Measurements from ENCODE around the gene RUNDC3A.

The RUNDC3A gene

DNA sequence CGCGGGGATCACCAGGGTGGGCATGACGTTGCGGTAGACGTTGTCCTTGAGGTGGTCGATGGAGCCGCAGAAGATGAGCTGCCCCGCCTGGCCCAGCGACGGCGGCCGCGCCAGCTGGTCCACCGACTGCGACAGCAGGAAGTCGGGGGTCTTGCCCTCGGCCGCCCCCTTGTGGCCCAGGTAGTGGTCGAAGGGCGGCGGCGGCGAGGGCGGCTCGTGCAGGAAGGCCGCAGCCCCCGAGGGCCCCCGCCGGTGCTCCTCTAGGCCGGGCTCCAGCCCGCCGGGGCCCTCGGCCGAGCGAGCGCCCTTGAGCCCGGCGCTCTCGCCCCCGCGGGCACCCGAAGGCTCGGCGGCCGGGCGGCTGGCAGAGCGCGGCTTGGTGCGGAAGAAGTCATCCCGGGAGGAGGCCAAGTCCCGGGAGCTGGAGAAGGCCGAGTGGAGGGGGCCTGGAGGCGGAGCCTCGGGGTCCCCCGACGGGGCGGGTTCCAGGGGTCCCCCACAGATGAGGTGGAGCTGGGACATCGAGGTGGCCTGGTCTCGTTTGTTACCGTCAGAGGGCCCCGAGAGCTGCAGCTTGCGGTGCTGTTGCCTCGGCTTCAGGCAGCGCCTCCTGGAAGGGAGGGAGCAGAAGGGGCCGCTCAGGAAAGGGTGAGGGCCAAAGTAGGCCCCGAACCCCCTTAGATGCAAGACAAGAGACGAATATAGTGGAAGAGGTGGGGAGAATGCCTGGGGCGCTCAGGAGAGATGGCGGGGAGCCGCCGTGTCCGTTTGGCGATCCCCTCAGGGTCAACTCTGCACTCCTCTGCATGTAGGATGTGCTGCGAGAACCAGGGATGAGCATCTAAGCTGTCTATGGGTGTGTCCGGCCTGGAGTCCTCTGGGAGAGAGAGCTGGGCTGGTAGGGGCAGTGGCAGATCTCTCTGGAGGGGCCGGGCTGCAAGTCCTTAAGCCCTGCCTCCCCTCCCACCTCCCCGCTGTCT, 46.5 kb downstream of the RUNDC3A start:
- TF ChIP-seq SP2 (tag by site-specific recombination; IDR thresholded peaks at IDR 0.05): 0 out of 2 replicates have a peak, but pooled peaks have one; percentile 13
- no peak for TF ChIP-seq OSR2 (tag by site-specific recombination; IDR thresholded peaks at IDR 0.05)
- peak; percentile 48 for TF ChIP-seq ZBTB17 (tag by site-specific recombination; IDR thresholded peaks at IDR 0.05)
- no peak for TF ChIP-seq ZNF175 (tag by site-specific recombination; IDR thresholded peaks at IDR 0.05)
- H3K36me3 ChIP-seq (ENCODE audit: control insufficient read depth in 2 of 2, insufficient read depth in 1 of 2, low read length in 2 of 2): peaks cover 0 to 56% of the 10 kb centered on the region in 2 experiments; a peak in 2 of 3 replicates
- no peak overlapping the region for H3K4me3 ChIP-seq (ENCODE audit: low read depth, low read length)
- ChIA-PET POLR2A (no interaction called here), CTCF (interaction anchor here (0.6 to 1.0 kb wide), 3 partner anchors 8 to 290 kb away, joined by 3 to 4 read pairs (median 4); partner anchors contain the start of gene FAM171A2)
- no peak overlapping the region for H3K27ac ChIP-seq (ENCODE audit: extremely low read depth, low read depth, low read length)
- no peaks in the 10 kb centered on the region for H3K4me1 ChIP-seq (ENCODE audit: control insufficient read depth, insufficient read depth, low read length)
- no peaks in the 10 kb centered on the region for H3K9me3 ChIP-seq (ENCODE audit: control insufficient read depth, insufficient read depth, low read depth, low read length)

DNA sequence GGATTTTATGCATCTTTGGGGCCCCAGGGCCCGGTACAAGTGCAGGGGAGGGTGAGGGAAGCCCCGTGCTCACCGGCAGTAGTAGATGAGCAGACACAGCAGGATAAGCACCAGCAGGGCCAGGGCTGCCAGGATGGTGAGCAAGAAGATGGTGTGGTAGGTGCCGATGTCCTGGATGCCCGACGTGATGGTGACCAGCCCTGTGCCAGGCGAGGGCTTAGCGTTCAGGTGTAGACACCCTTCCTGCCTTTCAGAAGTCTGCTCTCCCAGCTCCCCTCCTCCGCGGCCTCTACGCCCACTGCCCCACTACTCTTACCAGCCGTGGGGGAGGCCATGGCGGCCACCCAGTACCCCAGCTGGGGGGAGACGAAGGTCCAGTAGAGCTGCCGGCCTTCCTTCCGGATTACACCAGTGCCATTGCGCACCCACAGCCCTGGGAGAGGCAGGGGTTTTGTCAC, 47.3 kb downstream of the RUNDC3A start:
- peaks cover 0 to 49% of the 10 kb centered on the region in 2 experiments; a peak in 2 of 3 replicates for H3K36me3 ChIP-seq (ENCODE audit: control insufficient read depth in 2 of 2, insufficient read depth in 1 of 2, low read length in 2 of 2)

DNA sequence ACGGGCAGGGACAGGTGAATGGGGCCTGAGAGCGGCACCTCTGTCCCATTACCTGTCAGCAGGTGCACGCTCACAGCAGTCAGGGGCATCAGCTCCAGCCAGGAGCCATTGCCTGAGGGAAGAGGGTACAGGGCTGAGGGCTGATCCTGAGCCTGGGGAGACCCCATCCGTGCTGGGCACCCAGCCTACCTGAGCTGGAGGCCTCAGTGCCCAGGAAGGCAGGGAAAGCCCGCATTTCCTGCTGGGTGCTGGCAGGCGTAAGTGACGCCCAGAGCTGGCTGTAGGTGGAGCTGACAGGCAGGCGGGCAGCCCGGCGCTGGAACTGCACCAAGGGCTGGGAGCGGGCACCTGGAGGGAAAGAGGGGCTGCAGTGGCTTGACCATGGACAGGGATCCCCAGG, 47.8 kb downstream of the RUNDC3A start:
- Histone ChIP-seq H3K4me1 (ENCODE audit: control insufficient read depth, insufficient read depth, low read length) (peaks cover 6% of the 10 kb centered on the region), H3K36me3 (ENCODE audit: control insufficient read depth in 2 of 2, insufficient read depth in 1 of 2, low read length in 2 of 2) (peaks cover 0 to 43% of the 10 kb centered on the region in 2 experiments; a peak in 2 of 3 replicates), H3K9me3 (ENCODE audit: control insufficient read depth, insufficient read depth, low read depth, low read length) (no peaks in the 10 kb centered on the region), H3K27ac (ENCODE audit: extremely low read depth, low read depth, low read length) (no peak overlapping the region), H3K4me3 (ENCODE audit: low read depth, low read length) (no peak overlapping the region)
- TF ChIP-seq ZNF223 (tag by site-specific recombination; IDR thresholded peaks at IDR 0.05): no peak
- no peak for TF ChIP-seq ZNF24 (tag by site-specific recombination; IDR thresholded peaks at IDR 0.05)
- TF ChIP-seq ZNF112 (tag by site-specific recombination; IDR thresholded peaks at IDR 0.05): no peak
- ChIA-PET POLR2A (interaction anchor here (1.1 kb wide), 1 partner anchor 170 kb away, joined by 5 read pairs; the partner anchor contains the start of gene TMUB2), CTCF (interaction anchor here (1.1 to 2.9 kb wide), 3 partner anchors 9 to 166 kb away, joined by 3 to 12 read pairs (median 4); partner anchors contain the start of gene GRN)

More for the DNA sequence above, 47.3 kb downstream of the RUNDC3A start:
- no peak overlapping the region for H3K27ac ChIP-seq (ENCODE audit: extremely low read depth, low read depth, low read length)
- TF ChIP-seq ZSCAN16 (tag by site-specific recombination; IDR thresholded peaks at IDR 0.05) (no peak), ZNF23 (tag by site-specific recombination; IDR thresholded peaks at IDR 0.05; ENCODE audit: borderline replicate concordance) (no peak), ZFHX2 (tag by site-specific recombination; conservative IDR thresholded peaks at IDR 0.05) (peak; percentile 48; the same call in 1 of the 2 replicates), ZBTB20 (tag by site-specific recombination; IDR thresholded peaks at IDR 0.05) (peak; percentile 81)
- TF ChIP-seq, protein P1, sequence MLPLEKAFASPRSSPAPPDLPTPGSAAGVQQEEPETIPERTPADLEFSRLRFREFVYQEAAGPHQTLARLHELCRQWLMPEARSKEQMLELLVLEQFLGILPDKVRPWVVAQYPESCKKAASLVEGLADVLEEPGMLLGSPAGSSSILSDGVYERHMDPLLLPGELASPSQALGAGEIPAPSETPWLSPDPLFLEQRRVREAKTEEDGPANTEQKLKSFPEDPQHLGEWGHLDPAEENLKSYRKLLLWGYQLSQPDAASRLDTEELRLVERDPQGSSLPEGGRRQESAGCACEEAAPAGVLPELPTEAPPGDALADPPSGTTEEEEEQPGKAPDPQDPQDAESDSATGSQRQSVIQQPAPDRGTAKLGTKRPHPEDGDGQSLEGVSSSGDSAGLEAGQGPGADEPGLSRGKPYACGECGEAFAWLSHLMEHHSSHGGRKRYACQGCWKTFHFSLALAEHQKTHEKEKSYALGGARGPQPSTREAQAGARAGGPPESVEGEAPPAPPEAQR (tag by site-specific recombination; IDR thresholded peaks at IDR 0.05): no peak
- CTCF ChIA-PET: interaction anchor here (0.6 to 0.7 kb wide), 2 partner anchors 168 to 289 kb away, joined by 3 to 4 read pairs; no protein-coding TSS in a partner anchor
- POLR2A ChIA-PET: no interaction called here
- H3K4me1 ChIP-seq (ENCODE audit: control insufficient read depth, insufficient read depth, low read length): no peaks in the 10 kb centered on the region
- H3K9me3 ChIP-seq (ENCODE audit: control insufficient read depth, insufficient read depth, low read depth, low read length): no peaks in the 10 kb centered on the region
- H3K4me3 ChIP-seq (ENCODE audit: low read depth, low read length): no peak overlapping the region

DNA sequence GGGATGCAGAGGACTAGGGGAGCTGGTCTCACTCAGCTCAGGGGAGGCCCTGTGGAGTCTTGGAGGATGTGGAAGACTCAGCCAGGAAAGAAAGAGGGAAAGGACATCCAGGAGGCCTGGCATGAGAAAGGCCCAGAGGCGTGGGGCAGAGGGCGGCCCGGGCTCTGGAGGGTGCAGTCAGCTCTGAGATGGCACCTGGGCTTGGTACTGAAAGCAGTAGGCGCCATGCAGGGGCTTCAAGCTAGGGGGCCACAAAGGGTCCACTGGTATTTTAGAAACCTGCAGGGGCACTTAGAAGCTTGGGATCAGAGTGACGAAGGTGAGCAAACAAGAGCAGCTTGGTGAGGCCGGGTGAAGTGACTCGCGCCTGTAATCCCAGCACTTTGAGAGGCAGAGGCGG, 49.7 kb downstream of the RUNDC3A start:
- H3K36me3 ChIP-seq (ENCODE audit: control insufficient read depth in 2 of 2, insufficient read depth in 1 of 2, low read length in 2 of 2): peaks cover 0 to 25% of the 10 kb centered on the region in 2 experiments; a peak in 2 of 3 replicates
- CTCF ChIA-PET: interaction anchor here (1.0 to 4.5 kb wide), 6 partner anchors 7 to 166 kb away, joined by 3 to 21 read pairs (median 8); partner anchors contain the start of gene GRN
- POLR2A ChIA-PET: interaction anchor here (0.6 to 1.0 kb wide), 4 partner anchors 9 to 949 kb away, joined by 3 to 4 read pairs (median 3); no protein-coding TSS in a partner anchor
- peaks cover 21% of the 10 kb centered on the region for H3K4me1 ChIP-seq (ENCODE audit: control insufficient read depth, insufficient read depth, low read length)
- H3K27ac ChIP-seq (ENCODE audit: extremely low read depth, low read depth, low read length): no peak overlapping the region
- no peak overlapping the region for H3K4me3 ChIP-seq (ENCODE audit: low read depth, low read length)
- H3K9me3 ChIP-seq (ENCODE audit: control insufficient read depth, insufficient read depth, low read depth, low read length): no peaks in the 10 kb centered on the region
- TF ChIP-seq, protein P2, sequence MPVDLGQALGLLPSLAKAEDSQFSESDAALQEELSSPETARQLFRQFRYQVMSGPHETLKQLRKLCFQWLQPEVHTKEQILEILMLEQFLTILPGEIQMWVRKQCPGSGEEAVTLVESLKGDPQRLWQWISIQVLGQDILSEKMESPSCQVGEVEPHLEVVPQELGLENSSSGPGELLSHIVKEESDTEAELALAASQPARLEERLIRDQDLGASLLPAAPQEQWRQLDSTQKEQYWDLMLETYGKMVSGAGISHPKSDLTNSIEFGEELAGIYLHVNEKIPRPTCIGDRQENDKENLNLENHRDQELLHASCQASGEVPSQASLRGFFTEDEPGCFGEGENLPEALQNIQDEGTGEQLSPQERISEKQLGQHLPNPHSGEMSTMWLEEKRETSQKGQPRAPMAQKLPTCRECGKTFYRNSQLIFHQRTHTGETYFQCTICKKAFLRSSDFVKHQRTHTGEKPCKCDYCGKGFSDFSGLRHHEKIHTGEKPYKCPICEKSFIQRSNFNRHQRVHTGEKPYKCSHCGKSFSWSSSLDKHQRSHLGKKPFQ (tag by site-specific recombination; IDR thresholded peaks at IDR 0.05): no peak
- TF ChIP-seq, protein P3, sequence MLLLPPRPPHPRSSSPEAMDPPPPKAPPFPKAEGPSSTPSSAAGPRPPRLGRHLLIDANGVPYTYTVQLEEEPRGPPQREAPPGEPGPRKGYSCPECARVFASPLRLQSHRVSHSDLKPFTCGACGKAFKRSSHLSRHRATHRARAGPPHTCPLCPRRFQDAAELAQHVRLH (tag by site-specific recombination; IDR thresholded peaks at IDR 0.05): no peak
- TF ChIP-seq ZNF2 (tag by site-specific recombination; IDR thresholded peaks at IDR 0.05) (no peak), ZNF558 (tag by site-specific recombination; IDR thresholded peaks at IDR 0.05) (no peak), ZNF529 (tag by site-specific recombination; IDR thresholded peaks at IDR 0.05; ENCODE audit: insufficient replicate concordance) (no peak), ZNF473 (tag by site-specific recombination; IDR thresholded peaks at IDR 0.05) (no peak), ZNF501 (tag by site-specific recombination; IDR thresholded peaks at IDR 0.05) (no peak), ZNF112 (tag by site-specific recombination; IDR thresholded peaks at IDR 0.05) (no peak), OVOL3 (tag by site-specific recombination; IDR thresholded peaks at IDR 0.05) (no peak), ZBTB8A (tag by site-specific recombination; IDR thresholded peaks at IDR 0.05) (no peak), ZNF645 (tag by site-specific recombination; IDR thresholded peaks at IDR 0.05) (no peak)
